Thymus (tissue), 14 donors: ENCODE measurements around the gene FSIP2. TPM values are rescaled to one million over a fixed set of nuclear protein-coding genes. Genes with fewer than 3 reads are reported as not detected.

Experiments
- DNase-seq, 9 donors: peaks; one replicate each; pipeline ENCODE4 v3.0.0-alpha.2; 2013; ENCODE audit warnings: low spot score in 9 of 9, low read depth in 6 of 9, missing footprints in 1 of 9
- H3K27ac ChIP-seq, 2 donors: one replicate each; pipeline ENCODE4 v1.5.1; 2013; ENCODE audit warnings: control low read depth in 1 of 2, low read depth in 1 of 2, low read length in 1 of 2, mild to moderate bottlenecking in 1 of 2, moderate library complexity in 1 of 2
- H3K27me3 ChIP-seq, 2 donors: one replicate each; pipeline ENCODE4 v1.5.1; 2013; ENCODE audit warnings: low read length in 1 of 2; ENCODE audit not compliant: control insufficient read depth in 2 of 2, insufficient read depth in 1 of 2
- H3K36me3 ChIP-seq, 2 donors: one replicate each; pipeline ENCODE4 v1.5.1; 2013; ENCODE audit warnings: low read length in 1 of 2, mild to moderate bottlenecking in 1 of 2, moderate library complexity in 1 of 2; ENCODE audit not compliant: control insufficient read depth in 2 of 2, insufficient read depth in 2 of 2
- H3K4me1 ChIP-seq, 2 donors: one replicate each; pipeline ENCODE4 v1.5.1; 2013; ENCODE audit warnings: low read length in 2 of 2; ENCODE audit not compliant: control insufficient read depth in 2 of 2, insufficient read depth in 2 of 2
- H3K4me3 ChIP-seq, 2 donors: one replicate each; pipeline ENCODE4 v1.5.1; 2013; ENCODE audit warnings: low read length in 2 of 2, control low read depth in 1 of 2, mild to moderate bottlenecking in 1 of 2
- H3K9me3 ChIP-seq, 2 donors: one replicate each; pipeline ENCODE4 v1.5.1; 2013; ENCODE audit warnings: low read length in 1 of 2, mild to moderate bottlenecking in 1 of 2; ENCODE audit not compliant: control insufficient read depth in 2 of 2, insufficient read depth in 1 of 2
- WGBS: extraction: QIAGEN DNeasy Blood & Tissue Kit; methylation state at CpG from one replicate; pipeline ENCODE4 v1.1.7; 2013; 5-methylcytosine and 5-hydroxymethylcytosine counted together
- long read RNA-seq, 10 donors: transcript quantifications; one replicate each; lab custom pipeline, GENCODE V29; 2026
- polyA plus RNA-seq: library from polyadenylated mRNA; stranded (reverse); fragments of 200-250 nt; gene quantifications from one replicate; pipeline ENCODE4 v1.2.3, GENCODE V29; 2013
- total RNA-seq: library from RNA; stranded (reverse); fragments of 120-200 nt; gene quantifications from one replicate; pipeline ENCODE4 v1.2.4, GENCODE V29; 2013
- donor health status: healthy.

Gene FSIP2
- total RNA-seq (0.57 TPM), polyA plus RNA-seq (1.8 TPM)
- long read RNA-seq, donor 1 = 0 reads
- long read RNA-seq, donor 2 = 0 reads
- long read RNA-seq, donor 3 = 0 reads
- long read RNA-seq, donor 4 = 0 reads
- long read RNA-seq, donor 5 = 0 reads
- long read RNA-seq, donor 6 = 0 reads
- long read RNA-seq, donor 7 = 0 reads
- long read RNA-seq, donor 8 = 0 reads
- long read RNA-seq, donor 9 = 0 reads
- long read RNA-seq, donor 10 = 0 reads

GRCh38 chr2:185738679-185739472 lies at the start of gene FSIP2:
Gene FSIP2, plus strand, starts transcription at chr2:185738804. Its CDS starts 91 bp downstream, at chr2:185738895.
- DNase-seq = peak in 7 of 9 donors; percentile 14 to 51 (median 25)
- H3K4me3 ChIP-seq = peak within 1 kb of the TSS in 1 of 2 donors; percentile 23
- H3K9me3 ChIP-seq = peaks cover 0 to 7% of the 10 kb centered on the region in 2 donors
- no peak within 1 kb of the TSS for H3K27ac ChIP-seq
- H3K4me1 ChIP-seq = peaks cover 0 to 3% of the 10 kb centered on the region in 2 donors
- 14% methylated on average over 59 of the region's 59 CpGs for WGBS
- peaks cover 0 to 15% of the 10 kb centered on the region in 2 donors for H3K27me3 ChIP-seq
- H3K36me3 ChIP-seq = no peaks in the 10 kb centered on the region

- DNase-seq = no peak
- 91% methylated on average over 3 of the region's 3 CpGs for WGBS
- Histone ChIP-seq H3K27me3 (no peaks in the 10 kb centered on the region), H3K27ac (no peak overlapping the region), H3K9me3 (no peaks in the 10 kb centered on the region), H3K36me3 (no peaks in the 10 kb centered on the region), H3K4me3 (no peak overlapping the region), H3K4me1 (no peaks in the 10 kb centered on the region)
These were observed 48.6 kb upstream of the FSIP2 start for GRCh38 chr2:185689906-185690539.

- H3K27ac ChIP-seq = no peak overlapping the region
- H3K27me3 ChIP-seq = no peaks in the 10 kb centered on the region
- DNase-seq = no peak
- WGBS = 38% methylated on average over 2 of the region's 2 CpGs
- no peak overlapping the region for H3K4me3 ChIP-seq
- H3K36me3 ChIP-seq = no peaks in the 10 kb centered on the region
- no peaks in the 10 kb centered on the region for H3K4me1 ChIP-seq
- H3K9me3 ChIP-seq = no peaks in the 10 kb centered on the region
These were observed 42.8 kb upstream of the FSIP2 start for GRCh38 chr2:185695711-185696235.

- 83% methylated on average over 4 of the region's 4 CpGs for WGBS
These were observed 37.7 kb upstream of the FSIP2 start for GRCh38 chr2:185700883-185701282.

GRCh38 chr2:185734658-185735057 lies 3.9 kb upstream of the FSIP2 start:
- WGBS = 88% methylated on average over 1 of the region's 1 CpG
- Histone ChIP-seq H3K27ac (no peak overlapping the region), H3K36me3 (no peaks in the 10 kb centered on the region), H3K27me3 (peaks cover 0 to 15% of the 10 kb centered on the region in 2 donors), H3K9me3 (peaks cover 0 to 7% of the 10 kb centered on the region in 2 donors), H3K4me1 (peaks cover 0 to 3% of the 10 kb centered on the region in 2 donors), H3K4me3 (no peak overlapping the region)
- DNase-seq = no peak

More at GRCh38 chr2:185700883-185701282, 37.7 kb upstream of the FSIP2 start:
- Histone ChIP-seq H3K27me3 (no peaks in the 10 kb centered on the region), H3K36me3 (no peaks in the 10 kb centered on the region), H3K9me3 (no peaks in the 10 kb centered on the region), H3K27ac (no peak overlapping the region), H3K4me1 (no peaks in the 10 kb centered on the region), H3K4me3 (no peak overlapping the region)
- DNase-seq = no peak

- Histone ChIP-seq H3K27me3 (peaks cover 0 to 15% of the 10 kb centered on the region in 2 donors), H3K27ac (no peak overlapping the region), H3K4me3 (no peak overlapping the region), H3K36me3 (no peaks in the 10 kb centered on the region), H3K9me3 (peaks cover 0 to 7% of the 10 kb centered on the region in 2 donors), H3K4me1 (peaks cover 0 to 3% of the 10 kb centered on the region in 2 donors)
- DNase-seq = no peak
- WGBS = 90% methylated on average over 2 of the region's 2 CpGs
These were observed 2.4 kb upstream of the FSIP2 start for GRCh38 chr2:185736210-185736609.

- 97% methylated on average over 5 of the region's 5 CpGs for WGBS
- Histone ChIP-seq H3K36me3 (no peaks in the 10 kb centered on the region), H3K9me3 (no peaks in the 10 kb centered on the region), H3K4me1 (no peaks in the 10 kb centered on the region), H3K4me3 (no peak overlapping the region), H3K27ac (no peak overlapping the region), H3K27me3 (no peaks in the 10 kb centered on the region)
- no peak for DNase-seq
These were observed 7.6 kb downstream of the FSIP2 start for GRCh38 chr2:185745864-185746859.

- Histone ChIP-seq H3K27ac (no peak overlapping the region), H3K36me3 (no peaks in the 10 kb centered on the region), H3K4me3 (no peak overlapping the region), H3K9me3 (no peaks in the 10 kb centered on the region), H3K27me3 (no peaks in the 10 kb centered on the region), H3K4me1 (no peaks in the 10 kb centered on the region)
- DNase-seq = no peak
These were observed 18.8 kb downstream of the FSIP2 start for GRCh38 chr2:185757356-185757755.
